Chondrocyte (in vitro differentiated cells): ENCODE measurements around the gene TRIM65. TPM values are rescaled to one million over a fixed set of nuclear protein-coding genes. Genes with fewer than 3 reads are reported as not detected.

Experiments used
- DNase-seq: peaks from one replicate; pipeline ENCODE4 v3.0.0; 2021; ENCODE audit warnings: mixed read lengths, low spot score
- H3K27ac Mint-ChIP-seq: one replicate; pipeline ENCODE4 v1.8.0; 2021; ENCODE audit warnings: mild to moderate bottlenecking, moderate library complexity, mixed read lengths; ENCODE audit not compliant: unreplicated experiment
- H3K27me3 Mint-ChIP-seq: 2 replicates; pipeline ENCODE4 v1.8.0; 2021; ENCODE audit warnings: low read depth, mixed read lengths
- H3K36me3 Mint-ChIP-seq: 2 replicates; pipeline ENCODE4 v1.8.0; 2021; ENCODE audit warnings: low read depth, mixed read lengths
- H3K4me1 Mint-ChIP-seq: 2 replicates; pipeline ENCODE4 v1.8.0; 2021; ENCODE audit warnings: low read depth, mild to moderate bottlenecking, mixed read lengths
- H3K4me3 Mint-ChIP-seq: one replicate; pipeline ENCODE4 v1.8.0; 2021; ENCODE audit warnings: mild to moderate bottlenecking, moderate library complexity, mixed read lengths; ENCODE audit not compliant: unreplicated experiment
- H3K9me3 Mint-ChIP-seq: 2 replicates; pipeline ENCODE4 v1.8.0; 2021; ENCODE audit warnings: low read depth, mixed read lengths
- CTCF ChIP-seq: fragments of 200-600 bp; sonication (generic); IDR thresholded peaks from 2 replicates; pipeline ENCODE4 v1.5.0; 2021; ENCODE audit warnings: antibody characterized with exemption, mild to moderate bottlenecking, moderate library complexity
- total RNA-seq: library from RNA; stranded (reverse); gene quantifications from 3 replicates; pipeline ENCODE4 v1.2.1, GENCODE V29; 2021

TRIM65 gene
- total RNA-seq, 1 donor from 2014 or later, result 27.1 TPM

- no peaks in the 10 kb centered on the region for H3K9me3 Mint-ChIP-seq
- H3K27ac Mint-ChIP-seq, result no peak overlapping the region
- peaks cover 8% of the 10 kb centered on the region for H3K36me3 Mint-ChIP-seq
- TF ChIP-seq CTCF, result no peak
- H3K4me1 Mint-ChIP-seq, result peaks cover 13% of the 10 kb centered on the region
- no peak overlapping the region for H3K4me3 Mint-ChIP-seq
- H3K27me3 Mint-ChIP-seq, result no peaks in the 10 kb centered on the region
- DNase-seq, result no peak
Measured at GRCh38 chr17:75902406-75902805, 5.7 kb upstream of the TRIM65 start.

- H3K27ac Mint-ChIP-seq, result no peak overlapping the region
- H3K9me3 Mint-ChIP-seq, result no peaks in the 10 kb centered on the region
- H3K4me1 Mint-ChIP-seq, result peaks cover 15% of the 10 kb centered on the region
- no peak overlapping the region for H3K4me3 Mint-ChIP-seq
- no peaks in the 10 kb centered on the region for H3K27me3 Mint-ChIP-seq
- H3K36me3 Mint-ChIP-seq, result peaks cover 8% of the 10 kb centered on the region
- no peak for DNase-seq
- no peak for TF ChIP-seq CTCF
Measured at GRCh38 chr17:75901727-75902126, 5.0 kb upstream of the TRIM65 start.

- Mint-ChIP-seq H3K4me1 (peaks cover 17% of the 10 kb centered on the region), H3K4me3 (no peak overlapping the region), H3K27me3 (no peaks in the 10 kb centered on the region), H3K36me3 (peaks cover 8% of the 10 kb centered on the region), H3K9me3 (no peaks in the 10 kb centered on the region), H3K27ac (no peak overlapping the region)
- no peak for DNase-seq
- TF ChIP-seq CTCF, result no peak
Measured at GRCh38 chr17:75900691-75901533, 4.2 kb upstream of the TRIM65 start.

- H3K9me3 Mint-ChIP-seq, result no peaks in the 10 kb centered on the region
- no peak for TF ChIP-seq CTCF
- DNase-seq, result no peak
- H3K4me1 Mint-ChIP-seq, result peaks cover 23% of the 10 kb centered on the region
- H3K36me3 Mint-ChIP-seq, result peaks cover 8% of the 10 kb centered on the region
- no peak overlapping the region for H3K4me3 Mint-ChIP-seq
- H3K27me3 Mint-ChIP-seq, result no peaks in the 10 kb centered on the region
- no peak overlapping the region for H3K27ac Mint-ChIP-seq
Measured at GRCh38 chr17:75899767-75900468, 3.2 kb upstream of the TRIM65 start.

GRCh38 chr17:75899353-75899752 is 2.6 kb upstream of the TRIM65 start:
- no peak for TF ChIP-seq CTCF
- Mint-ChIP-seq H3K27me3 (no peaks in the 10 kb centered on the region), H3K9me3 (no peaks in the 10 kb centered on the region), H3K36me3 (peaks cover 8% of the 10 kb centered on the region), H3K27ac (no peak overlapping the region), H3K4me1 (peaks cover 25% of the 10 kb centered on the region), H3K4me3 (no peak overlapping the region)
- no peak for DNase-seq
